Activated CD4-positive, alpha-beta T cell treated with anti-CD3 and anti-CD28 coated beads, Interleukin-2, amount 50 U/mL, for 24 hours (primary cell): ENCODE data around the gene ISG15.
"Not testable (repeated sequence)": the region's sequence is repeated elsewhere in the genome, so short reads cannot be mapped to it uniquely, and the experiment has no call there.

Source experiments
- DNase-seq, 2 donors: peaks; one replicate each; pipeline ENCODE4 v3.0.0-alpha.2; 2020; ENCODE audit warnings: low read depth in 1 of 2, low spot score in 1 of 2

ISG15 gene

GRCh38 chr1:1011396-1011949, 1.8 kb upstream of the ISG15 start:
- DNase-seq, result no peak

GRCh38 chr1:1012736-1013104, 577 bp upstream of the ISG15 start:
- DNase-seq, result not testable (repeated sequence)

- no peak for DNase-seq
These were observed 788 bp downstream of the ISG15 start for GRCh38 chr1:1013922-1014648.

GRCh38 chr1:1014799-1015681, 1.7 kb downstream of the ISG15 start:
- DNase-seq, result no peak

- DNase-seq, result not testable (repeated sequence)
These were observed 4.4 kb downstream of the ISG15 start for GRCh38 chr1:1017397-1018320.

- not testable (repeated sequence) for DNase-seq
These were observed 5.0 kb downstream of the ISG15 start for GRCh38 chr1:1018321-1018685.

- DNase-seq, result peak; percentile 62 to 67
These were observed 6.1 kb downstream of the ISG15 start for GRCh38 chr1:1019122-1019999.

GRCh38 chr1:1020000-1020404, 6.7 kb downstream of the ISG15 start, which contains the start of gene AGRN:
Gene AGRN, plus strand, starts transcription at chr1:1020120. Its CDS starts 53 bp downstream, at chr1:1020173.
- no peak for DNase-seq

GRCh38 chr1:1020415-1021009, 7.2 kb downstream of the ISG15 start:
- no peak for DNase-seq

- no peak for DNase-seq
These were observed 8.0 kb downstream of the ISG15 start for GRCh38 chr1:1021010-1021919.

- no peak for DNase-seq
These were observed 8.6 kb downstream of the ISG15 start for GRCh38 chr1:1021920-1022259.

GRCh38 chr1:1022302-1023009, 9.2 kb downstream of the ISG15 start:
- no peak for DNase-seq

GRCh38 chr1:1023700-1024099, 10.4 kb downstream of the ISG15 start:
- no peak for DNase-seq

GRCh38 chr1:1024149-1024770, 11.0 kb downstream of the ISG15 start:
- DNase-seq, result no peak

GRCh38 chr1:1024771-1025699, 11.7 kb downstream of the ISG15 start:
- no peak for DNase-seq

- DNase-seq, result no peak
These were observed 12.4 kb downstream of the ISG15 start for GRCh38 chr1:1025730-1026129.
